ENCODE data around the gene ABCB9.

The ABCB9 gene

GRCh38 chr12:122986258-122986871 lies 20.1 kb upstream of the ABCB9 start:
- no peak for TF ChIP-seq CTCF (IDR thresholded peaks at IDR 0.05)
- Histone ChIP-seq H3K36me3 (peaks cover 18% of the 10 kb centered on the region), H3K9me3 (no peaks in the 10 kb centered on the region), H3K4me3 (ENCODE audit: low read depth in 1 of 2, low read length in 1 of 2) (no peak overlapping the region), H3K4me1 (ENCODE audit: control insufficient read depth in 1 of 2, insufficient read depth in 1 of 2, low read depth in 1 of 2, low read length in 1 of 2) (peaks cover 30 to 41% of the 10 kb centered on the region in 2 experiments), H3K27me3 (no peaks in the 10 kb centered on the region), H3K27ac (no peak overlapping the region)

DNA sequence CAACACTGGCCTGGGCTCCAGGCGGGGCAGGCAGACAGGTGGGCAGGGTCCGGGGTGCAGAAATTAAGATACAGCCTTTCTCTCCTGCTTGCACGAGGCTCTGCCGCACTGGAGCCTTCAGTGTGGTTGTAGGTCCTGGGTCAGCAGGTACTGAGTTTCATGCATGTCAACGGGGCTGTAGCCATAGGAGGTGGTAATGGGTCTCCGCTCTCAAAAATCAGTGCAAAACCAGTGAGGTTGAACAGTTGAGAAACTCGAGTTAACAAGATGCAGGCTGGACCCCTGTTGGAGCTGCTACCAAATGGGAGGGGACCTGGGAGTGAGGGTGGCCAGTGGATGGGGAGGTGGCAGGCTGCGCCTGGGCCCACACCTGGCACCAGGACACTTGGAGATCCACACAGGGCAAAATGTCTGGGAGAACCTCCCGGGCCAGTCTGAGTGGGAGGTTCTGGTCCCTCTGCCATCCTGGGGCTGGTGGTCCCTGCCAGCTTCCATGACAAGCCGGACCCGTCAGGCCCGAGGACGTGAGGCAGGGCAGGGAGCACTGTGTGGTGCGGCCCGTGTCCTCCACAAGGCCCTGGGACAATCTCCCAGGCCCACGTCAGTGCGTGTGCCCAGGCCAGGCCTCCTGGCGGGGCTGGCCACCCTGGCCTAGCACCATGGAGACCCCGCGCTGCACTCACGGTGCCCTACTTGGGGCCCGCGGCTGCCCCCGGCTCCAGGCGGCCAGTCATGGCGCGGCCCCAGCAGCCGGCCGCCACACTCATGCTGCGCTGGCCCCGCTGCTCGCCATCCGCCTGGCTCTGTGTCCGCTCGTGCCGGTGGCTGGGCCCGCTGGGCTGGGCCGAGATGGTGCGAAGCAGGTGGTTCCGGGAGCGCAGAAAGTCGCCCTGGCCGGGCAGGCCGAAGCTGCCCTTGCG lies 19.3 kb upstream of the ABCB9 start:
- Histone ChIP-seq H3K27ac (no peak overlapping the region), H3K27me3 (no peaks in the 10 kb centered on the region), H3K9me3 (no peaks in the 10 kb centered on the region), H3K4me1 (ENCODE audit: control insufficient read depth in 1 of 2, insufficient read depth in 1 of 2, low read depth in 1 of 2, low read length in 1 of 2) (peaks cover 34 to 46% of the 10 kb centered on the region in 2 experiments), H3K4me3 (ENCODE audit: low read depth in 1 of 2, low read length in 1 of 2) (no peak overlapping the region), H3K36me3 (peaks cover 18% of the 10 kb centered on the region)
- no peak for TF ChIP-seq CTCF (IDR thresholded peaks at IDR 0.05)

DNA sequence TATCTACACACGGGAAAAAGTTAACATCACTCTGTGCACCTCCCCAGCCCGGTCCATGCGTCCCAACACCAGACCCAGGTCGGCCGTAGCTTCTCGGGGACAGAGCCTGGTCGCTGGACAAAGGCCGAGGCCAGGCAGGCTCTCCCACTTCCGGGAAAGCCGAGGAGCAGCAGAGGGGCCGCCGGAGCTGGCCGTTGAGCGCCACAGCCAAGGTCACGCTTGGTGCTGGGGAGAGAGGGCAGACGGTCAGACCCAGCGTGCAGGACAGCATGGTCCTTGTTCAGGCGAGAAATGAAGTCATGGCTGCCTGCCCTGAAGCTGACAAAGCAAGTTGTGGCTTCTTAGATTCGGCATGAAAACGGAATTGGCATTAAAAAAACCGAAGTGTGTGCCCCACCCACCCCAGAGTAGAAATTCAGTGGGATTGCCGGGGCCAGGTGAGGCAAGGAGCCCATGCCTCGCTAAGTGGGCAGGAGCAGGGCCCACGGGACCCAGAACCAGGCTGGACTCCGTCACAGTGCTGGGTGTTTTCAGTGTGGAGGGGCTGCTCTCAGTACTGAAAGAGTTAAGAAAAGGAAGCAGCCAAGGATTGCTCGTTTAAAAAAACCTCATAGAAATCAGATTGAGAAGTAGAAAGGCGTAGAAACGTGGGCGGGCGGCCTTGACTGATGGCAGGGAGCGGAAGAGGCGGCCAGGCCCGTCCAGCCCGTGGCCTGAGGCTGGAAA lies 18.5 kb upstream of the ABCB9 start:
- H3K27me3 ChIP-seq: no peaks in the 10 kb centered on the region
- no peak overlapping the region for H3K4me3 ChIP-seq (ENCODE audit: low read depth in 1 of 2, low read length in 1 of 2)
- TF ChIP-seq CTCF (IDR thresholded peaks at IDR 0.05): no peak
- peak overlapping the region; percentile 11 for H3K27ac ChIP-seq
- H3K4me1 ChIP-seq (ENCODE audit: control insufficient read depth in 1 of 2, insufficient read depth in 1 of 2, low read depth in 1 of 2, low read length in 1 of 2): peaks cover 40 to 52% of the 10 kb centered on the region in 2 experiments
- H3K36me3 ChIP-seq: peaks cover 18% of the 10 kb centered on the region
- H3K9me3 ChIP-seq: no peaks in the 10 kb centered on the region

DNA sequence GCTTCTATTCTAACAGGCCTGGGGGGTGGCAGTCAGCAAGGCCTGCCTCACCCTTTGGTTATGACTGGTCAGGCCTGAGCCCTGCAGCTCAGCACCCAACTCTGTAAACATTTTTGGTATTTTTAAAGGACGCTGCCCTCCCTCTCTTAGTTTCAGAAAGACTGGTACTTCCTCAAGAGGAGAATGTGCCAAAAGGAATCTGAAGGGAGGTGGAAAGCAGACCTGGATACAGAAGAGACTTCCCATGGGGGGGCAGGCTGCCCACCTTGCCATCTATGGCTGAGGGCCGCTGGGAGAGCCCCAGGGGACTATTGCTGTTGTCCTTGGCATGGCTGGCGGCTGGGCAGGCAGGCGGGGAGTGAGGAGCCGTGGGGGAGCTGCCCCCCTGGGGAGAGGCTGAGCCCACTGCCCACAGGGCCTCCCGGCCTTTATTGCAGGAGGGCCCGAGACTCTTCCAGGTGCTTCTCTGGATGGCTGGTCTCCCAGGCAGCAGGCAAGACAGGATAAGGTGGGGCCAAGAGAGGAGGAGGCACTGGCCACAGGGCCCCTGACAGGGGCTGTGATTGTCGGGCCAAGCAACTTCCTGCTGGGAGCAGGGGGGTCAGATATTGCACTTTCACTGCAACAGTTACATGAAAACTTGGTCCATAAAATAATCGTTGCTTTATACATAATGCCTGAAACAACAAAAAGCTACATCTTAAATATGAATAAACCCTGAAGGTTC lies 17.7 kb upstream of the ABCB9 start:
- H3K27ac ChIP-seq: peak overlapping the region; percentile 11
- H3K9me3 ChIP-seq: no peaks in the 10 kb centered on the region
- H3K4me1 ChIP-seq (ENCODE audit: control insufficient read depth in 1 of 2, insufficient read depth in 1 of 2, low read depth in 1 of 2, low read length in 1 of 2): peaks cover 45 to 60% of the 10 kb centered on the region in 2 experiments
- no peaks in the 10 kb centered on the region for H3K27me3 ChIP-seq
- no peak overlapping the region for H3K4me3 ChIP-seq (ENCODE audit: low read depth in 1 of 2, low read length in 1 of 2)
- no peak for TF ChIP-seq CTCF (IDR thresholded peaks at IDR 0.05)
- H3K36me3 ChIP-seq: peaks cover 22% of the 10 kb centered on the region

All from neutrophil (primary cell).